CD4-positive, alpha-beta T cell treated with Interleukin-21 for 1 hour (primary cell): ENCODE data around the gene NTM.

Source experiments
- DNase-seq: peaks from one replicate; pipeline ENCODE4 v3.0.0-alpha.2; 2020

The NTM gene

DNA sequence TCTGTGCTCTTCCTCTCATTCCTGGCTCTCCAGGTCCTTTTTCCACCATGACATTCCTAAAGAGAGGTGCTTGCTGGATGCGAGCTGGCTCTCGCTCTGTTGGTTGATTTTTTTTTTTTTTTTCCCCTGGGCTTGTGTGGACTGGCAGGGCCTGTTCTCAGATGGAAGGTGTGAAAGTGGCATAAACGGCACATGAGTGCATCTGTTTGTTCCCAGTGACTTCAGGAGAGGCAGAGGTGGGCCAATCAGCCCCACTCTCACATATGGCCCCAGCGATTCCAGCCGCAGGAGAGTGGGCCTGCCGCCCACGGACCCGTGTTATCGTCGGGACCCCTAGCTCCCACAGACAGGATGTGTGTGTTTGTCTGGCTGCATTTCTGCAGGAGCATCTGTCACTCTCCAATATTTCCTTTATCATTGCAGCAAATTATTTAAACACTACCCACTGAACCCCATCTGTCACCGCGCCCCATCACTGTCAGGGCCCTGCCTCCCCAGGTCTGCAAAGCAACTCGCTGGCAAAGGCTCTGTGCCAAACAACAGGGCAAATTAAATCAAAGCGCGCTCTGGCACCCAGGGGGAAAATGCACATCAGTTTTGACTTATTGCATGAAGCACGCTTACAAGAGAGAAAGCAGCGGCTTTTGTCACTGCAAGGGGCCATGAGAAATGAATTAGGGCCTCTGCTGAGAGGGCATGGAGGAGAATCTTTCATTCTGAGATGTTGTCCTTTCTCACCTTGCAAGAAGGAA lies 886.3 kb downstream of the NTM start:
- DNase-seq = no peak

DNA sequence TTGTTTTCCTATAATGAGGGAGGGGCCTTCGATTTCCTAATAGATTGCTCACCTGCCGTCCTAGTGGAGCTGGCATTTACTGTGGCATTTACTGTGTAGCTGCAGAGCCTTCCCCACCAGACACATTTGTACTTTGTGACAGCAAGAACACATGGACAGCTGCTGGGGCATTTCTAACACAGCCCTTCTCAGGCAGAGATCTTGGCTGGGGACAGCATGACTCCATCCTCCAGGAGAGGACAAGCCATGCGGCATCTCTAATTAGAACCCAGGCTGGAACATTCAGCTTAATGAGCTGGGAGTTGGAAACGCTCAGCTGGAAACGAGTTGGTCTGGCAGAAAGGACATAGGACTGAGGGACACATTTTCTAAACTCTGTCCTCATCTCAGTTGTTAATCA lies 887.5 kb downstream of the NTM start:
- no peak for DNase-seq

DNA sequence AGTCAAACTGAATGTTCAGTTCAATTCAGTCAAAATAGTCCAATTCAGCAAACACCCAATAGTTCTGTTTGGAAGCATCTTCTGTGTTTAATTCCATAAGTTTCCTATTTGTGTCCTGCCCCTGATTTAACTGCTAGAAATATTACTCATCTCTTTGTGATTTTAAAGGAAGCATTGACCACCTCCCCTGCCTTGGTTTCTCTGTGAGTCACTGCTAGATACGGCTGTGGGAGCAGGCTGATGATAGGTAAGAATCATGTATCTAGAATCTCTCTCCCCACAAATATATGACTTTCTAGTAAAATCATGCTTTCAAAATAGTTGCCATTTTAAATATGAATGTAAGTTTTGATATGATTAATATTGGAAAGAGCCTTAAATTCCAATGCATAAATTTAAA lies 888.5 kb downstream of the NTM start:
- no peak for DNase-seq

DNA sequence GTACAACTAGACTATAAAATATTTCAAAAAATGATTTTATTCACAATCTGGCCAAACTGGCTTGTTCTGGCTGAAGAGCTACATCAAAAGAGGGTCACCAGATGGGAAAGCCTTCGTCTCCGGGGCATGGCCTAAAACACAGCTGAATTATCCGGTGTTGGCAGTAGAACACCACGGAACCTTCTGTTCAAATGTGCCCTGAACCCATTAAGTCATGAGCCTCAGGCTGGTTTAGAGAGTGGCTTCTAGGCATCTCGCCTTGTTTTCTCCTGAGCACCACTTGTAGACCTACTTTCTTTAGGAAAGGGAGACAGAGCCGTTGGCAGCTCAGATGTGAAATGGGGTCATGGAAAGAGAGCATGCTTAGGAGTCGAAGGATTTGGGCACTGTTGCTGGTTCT lies 890.2 kb downstream of the NTM start:
- no peak for DNase-seq

DNA sequence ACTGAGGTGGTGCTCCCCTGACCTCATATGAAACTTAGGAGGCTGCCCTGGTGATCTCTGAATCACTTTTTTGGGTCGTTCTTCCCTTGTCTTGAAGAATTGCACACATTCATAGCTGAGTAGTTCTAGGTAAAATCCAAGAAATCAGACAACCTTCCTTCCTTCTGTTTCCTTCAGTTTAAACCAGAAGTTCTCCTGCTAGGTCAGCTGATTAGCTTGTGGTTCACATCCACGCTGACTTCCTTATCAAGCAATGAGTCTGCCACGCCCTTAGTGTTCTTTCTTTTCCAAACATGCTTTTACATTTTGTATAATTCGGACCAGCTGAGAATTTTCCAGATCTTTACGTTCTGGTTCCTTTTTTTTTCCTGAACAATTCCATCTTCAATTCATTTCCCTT lies 892.8 kb downstream of the NTM start:
- no peak for DNase-seq

DNA sequence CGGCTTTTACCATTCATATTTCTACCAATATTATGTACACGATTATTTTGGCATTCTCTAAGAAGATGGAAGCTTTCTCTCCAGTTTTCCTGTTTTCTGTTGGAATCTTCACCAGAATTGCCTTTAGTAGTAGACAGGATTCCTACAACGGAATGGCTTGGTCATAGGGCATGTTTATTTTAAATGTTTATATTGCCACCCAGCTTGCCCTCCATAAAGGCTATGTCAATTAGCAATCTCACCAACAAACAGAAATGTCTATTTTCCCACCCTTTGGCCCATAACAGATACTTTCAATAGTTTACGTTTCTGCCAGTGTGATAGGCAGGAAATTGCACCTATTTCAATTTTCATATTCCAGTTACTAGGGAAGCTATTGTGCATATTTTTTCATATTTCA lies 893.5 kb downstream of the NTM start:
- no peak for DNase-seq

DNA sequence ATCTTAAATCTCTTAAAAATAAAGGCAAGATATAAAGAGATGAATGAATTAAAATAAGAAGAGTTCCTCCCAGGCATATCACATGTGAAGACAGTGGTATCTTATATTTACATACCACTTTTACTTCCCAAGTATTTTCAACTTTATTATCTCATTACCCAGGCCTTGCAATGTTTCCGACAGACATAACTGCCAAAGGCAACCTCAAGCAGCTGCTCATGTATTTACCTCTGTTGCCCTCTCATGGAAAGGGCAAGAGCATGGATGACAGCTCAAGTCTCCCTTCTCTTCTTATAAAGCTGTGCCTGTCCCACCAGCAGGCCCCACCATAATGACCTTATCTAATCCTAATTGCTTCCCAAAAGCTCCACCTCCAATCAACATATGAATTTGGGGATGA lies 894.2 kb downstream of the NTM start:
- DNase-seq = no peak

DNA sequence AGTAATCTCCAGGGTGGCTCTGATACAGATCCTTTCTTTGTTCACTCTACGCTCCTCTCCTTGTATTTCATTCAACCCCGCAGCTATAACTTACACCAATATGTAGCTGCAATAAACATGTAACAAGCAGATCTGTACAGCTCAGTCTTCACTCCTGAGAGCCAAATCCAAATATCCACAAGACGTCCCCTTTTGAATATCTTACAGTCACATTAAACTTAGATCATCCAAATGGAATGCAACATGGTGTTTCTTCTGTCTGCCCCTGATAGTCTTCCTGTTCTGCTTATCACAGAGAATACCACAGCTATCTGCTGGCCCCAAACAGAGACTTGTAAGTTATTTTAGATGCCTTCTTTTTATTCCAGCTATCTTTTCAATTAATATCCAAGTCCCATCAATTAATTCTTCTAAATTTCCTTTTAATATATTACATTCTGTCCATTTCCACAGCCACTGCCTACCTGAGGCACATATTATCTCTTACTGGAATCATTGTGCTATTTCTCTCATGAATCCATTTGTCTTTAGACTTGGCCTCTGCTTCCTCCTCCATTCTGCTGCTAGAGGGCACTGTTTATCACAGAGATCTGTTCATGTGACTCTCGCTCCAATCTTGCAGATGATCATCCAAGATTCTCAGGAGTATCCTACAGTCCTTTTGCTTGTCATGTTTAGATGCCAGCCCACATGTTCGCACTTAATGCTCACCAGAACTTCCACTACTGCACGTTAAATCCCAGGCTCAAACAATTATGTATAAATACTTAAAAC lies 908.6 kb downstream of the NTM start:
- peak; percentile 9 for DNase-seq

DNA sequence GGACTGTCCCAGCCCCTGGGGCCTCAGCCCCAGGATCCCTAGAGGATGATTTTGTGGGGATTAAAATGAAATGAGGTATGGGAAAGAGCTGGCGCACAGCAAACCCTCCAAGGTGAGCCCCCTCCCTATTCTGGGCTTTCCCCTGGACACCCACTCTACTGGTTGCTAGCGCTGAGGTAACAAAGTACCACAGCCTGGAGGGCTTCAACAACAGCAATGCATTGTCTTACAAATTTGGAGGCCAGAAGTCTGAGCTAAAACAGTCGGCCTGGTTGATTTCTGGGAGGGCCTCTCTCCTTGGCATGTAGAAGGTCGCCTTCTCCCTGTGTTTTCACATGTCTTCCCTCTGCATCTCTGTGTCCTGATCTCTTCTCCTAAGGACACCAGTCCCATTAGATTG lies 913.6 kb downstream of the NTM start:
- no peak for DNase-seq

DNA sequence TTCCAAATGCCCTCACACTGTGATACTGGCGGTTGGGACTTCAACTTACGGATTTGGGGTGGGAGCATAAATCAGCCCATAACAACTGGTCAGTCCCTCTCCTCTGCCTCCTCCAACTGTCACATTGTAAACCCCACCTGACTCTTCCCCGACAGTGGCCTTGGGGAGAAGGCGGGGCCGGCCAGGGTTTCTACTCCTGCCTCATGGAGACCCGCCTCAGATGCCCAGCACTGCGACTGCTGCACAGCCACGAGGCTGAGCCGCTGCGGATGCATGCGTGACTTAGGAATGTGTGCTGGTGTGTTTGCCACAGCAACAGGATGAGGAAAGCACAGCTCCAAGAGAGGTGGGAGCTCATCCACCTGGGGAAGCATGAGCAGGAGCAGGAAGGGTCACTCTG lies 914.2 kb downstream of the NTM start:
- DNase-seq = no peak

DNA sequence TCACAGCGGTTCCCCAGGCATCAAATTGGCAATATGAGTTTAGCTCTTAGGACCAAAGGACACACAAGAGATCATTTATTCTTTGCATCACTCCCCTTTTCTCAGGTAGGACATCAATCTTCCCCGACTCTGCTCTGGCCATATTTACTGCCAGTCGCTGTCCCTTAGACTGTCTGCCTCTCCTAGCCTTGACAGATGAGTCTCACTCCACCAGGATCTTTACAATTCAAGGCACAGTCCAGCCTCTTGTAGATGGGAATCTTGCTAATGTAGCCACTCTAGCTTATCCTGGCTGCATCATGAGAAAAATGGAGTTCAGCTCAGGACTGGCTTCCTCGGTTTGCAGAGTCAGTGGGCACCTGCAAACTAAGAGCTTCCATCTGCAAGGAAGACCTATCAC lies 915.2 kb downstream of the NTM start:
- DNase-seq = no peak

DNA sequence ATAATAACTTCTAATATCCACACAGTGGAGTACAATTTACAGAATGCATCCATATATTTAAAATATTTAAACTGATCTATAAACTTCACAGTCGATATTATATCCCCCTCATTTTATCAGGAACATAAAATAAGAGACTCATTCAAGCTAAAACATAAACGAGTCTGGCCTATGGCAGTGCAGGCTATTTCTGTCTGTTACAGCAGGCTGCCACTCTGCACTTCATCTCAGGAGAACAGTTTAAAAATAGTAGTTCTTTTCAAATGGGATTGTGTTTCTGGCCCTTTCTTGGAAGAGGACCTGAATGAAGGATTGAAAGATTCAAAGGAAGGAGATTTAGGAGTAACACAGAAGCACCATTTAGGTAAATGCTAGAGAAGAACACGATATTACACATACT lies 915.7 kb downstream of the NTM start:
- DNase-seq = no peak

DNA sequence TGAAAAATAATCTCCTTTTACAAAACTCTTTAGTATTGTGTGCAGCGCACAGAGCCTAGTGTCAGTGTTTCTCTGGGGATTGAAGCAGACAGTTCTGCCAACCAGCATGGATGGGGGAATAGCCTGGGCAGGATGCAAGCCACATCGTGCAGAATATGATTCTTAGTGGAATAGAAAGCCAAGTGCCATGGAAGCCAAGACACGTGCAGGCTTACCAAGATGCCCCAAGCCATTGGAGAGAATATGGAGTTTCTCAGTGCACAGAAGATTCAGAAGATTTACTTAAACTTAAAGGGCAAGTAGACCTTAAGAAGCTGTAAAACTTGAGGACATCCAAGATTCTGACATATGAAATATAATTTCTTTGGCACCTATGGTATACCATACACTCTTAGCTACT lies 917.6 kb downstream of the NTM start:
- DNase-seq = no peak

DNA sequence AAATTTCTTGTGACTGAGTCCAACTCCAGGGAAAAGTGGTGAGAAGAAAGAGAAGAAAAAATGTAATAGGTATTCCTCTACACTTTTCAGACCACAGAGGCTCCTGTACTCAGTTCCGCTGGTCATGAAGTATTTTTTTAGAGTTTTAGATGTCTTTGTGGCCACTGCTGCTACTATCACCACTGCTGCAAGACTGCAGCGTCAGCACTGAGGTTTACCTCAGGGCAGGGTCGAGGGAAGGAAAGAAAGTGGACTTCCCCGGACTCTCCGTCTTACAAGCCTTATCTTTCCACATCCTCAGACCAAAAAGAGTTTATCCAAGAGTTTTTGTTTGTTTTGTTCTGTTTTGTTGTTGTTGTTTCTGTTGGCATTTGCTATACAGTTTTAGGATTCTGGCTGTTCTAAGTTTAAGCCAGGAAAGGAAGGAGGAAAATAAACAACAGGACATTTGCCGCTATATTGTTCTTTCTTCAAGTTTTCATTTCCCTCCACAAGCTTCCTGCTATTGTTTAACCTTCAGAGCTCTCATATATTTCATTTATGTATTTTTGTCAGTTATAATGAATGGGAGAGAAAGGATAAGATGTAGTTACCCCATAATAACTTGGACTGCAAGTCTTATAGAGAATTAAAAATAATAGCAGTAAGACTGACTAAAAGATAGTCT lies 919.3 kb downstream of the NTM start:
- DNase-seq = no peak

DNA sequence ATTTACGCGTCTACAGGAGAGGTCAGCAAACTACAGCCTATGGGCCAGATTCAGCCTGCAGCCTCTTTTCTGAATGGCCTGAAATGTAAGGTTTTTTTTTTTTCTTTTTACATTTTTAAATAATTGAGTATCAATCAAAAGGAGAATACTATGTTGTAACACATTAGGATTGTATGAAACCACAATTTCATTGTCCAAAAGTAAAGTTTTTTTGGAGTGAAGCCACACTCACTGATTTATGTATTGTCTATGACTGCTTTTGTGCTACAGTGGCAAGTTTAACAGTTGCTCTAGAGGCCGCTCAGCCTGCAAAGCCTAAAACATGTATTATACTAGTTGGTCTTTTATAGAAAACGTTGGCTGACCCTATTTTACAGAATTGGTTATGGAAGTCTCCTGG lies 923.2 kb downstream of the NTM start:
- no peak for DNase-seq

DNA sequence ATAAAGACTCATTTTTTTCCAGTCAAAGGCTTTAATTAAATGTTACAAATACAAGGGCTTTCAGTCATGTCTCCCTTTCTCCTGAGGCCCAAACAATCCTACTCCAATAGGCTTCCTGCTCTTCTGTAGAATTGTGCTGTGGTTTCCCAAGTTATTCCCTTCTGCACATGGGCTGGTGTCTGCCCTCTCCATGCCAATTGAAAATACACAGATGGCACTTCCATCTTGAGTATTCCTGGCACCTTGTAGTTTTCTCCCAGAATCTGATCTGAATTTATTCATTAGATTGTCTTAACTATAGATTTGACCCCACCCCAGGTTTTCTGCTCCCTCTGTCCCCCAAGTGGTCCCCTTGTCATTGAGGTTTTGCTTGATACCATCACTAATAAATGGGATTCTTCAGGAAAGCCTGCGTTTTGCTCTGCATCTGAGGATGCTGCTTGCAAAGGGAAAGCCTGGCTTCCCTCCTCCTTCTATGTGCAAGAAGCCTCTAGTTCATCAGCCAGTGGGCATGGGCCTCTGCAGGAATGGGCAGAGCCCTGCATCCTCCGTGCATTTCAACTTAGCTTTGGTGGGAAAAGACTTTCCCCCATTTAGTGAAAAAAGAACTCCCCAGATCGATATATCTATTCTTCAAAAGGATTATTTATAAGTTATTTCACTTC lies 926.7 kb downstream of the NTM start:
- no peak for DNase-seq

DNA sequence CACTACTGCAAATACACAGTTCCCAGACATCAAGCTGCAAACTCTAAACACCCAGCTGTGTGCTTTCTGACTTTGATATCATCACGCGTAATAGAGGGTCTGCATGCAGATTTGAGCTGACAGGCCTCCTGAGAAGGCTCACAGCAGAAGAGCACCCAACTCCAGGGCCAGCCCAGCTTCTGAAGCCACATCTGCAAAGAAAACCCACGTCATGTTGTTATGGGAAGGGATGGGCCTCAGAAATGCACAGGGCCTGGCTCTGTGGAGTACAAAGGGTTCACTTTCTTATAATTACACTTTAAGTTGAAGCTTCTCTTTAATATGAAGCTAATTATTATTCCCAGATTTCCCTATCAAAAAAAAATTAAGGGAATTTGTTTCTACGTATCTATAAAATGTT lies 927.9 kb downstream of the NTM start:
- DNase-seq = no peak

DNA sequence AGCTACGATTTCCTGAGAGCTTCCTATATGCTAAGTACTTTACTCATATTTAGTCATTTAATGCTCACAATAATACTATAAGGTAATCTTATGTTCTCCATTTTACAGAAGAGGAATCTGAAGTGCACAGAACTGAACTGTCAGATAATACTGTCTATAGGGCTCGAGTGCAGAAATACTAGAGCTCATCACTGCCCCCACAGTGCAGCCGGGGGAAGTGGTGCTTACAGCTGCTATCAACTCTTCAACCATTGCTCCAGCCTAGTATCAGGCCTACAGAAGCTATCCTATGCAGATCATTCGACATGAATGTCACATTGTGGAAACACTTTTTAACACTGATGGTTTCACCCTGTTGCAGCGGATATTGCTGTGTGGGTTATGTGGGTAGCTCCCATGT lies 929.9 kb downstream of the NTM start:
- no peak for DNase-seq

DNA sequence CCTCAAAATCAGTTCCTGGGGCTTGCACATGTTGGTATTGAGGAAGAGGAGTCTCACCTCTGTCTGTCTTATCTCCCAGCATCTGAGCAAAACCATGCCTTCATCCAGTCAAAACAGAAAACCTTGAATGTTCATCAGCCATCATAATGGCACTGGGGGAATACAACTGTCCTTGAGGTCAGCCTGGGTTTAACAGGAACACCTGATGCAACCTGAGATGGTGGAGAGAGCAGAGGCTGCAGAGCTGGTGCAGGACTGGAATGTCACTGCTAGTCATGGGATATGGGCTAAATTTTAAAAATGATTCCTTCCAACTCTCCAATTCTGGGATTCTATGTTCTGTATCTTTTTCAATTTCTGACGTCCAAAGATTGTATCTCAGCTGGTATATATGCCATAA lies 931.0 kb downstream of the NTM start:
- no peak for DNase-seq

DNA sequence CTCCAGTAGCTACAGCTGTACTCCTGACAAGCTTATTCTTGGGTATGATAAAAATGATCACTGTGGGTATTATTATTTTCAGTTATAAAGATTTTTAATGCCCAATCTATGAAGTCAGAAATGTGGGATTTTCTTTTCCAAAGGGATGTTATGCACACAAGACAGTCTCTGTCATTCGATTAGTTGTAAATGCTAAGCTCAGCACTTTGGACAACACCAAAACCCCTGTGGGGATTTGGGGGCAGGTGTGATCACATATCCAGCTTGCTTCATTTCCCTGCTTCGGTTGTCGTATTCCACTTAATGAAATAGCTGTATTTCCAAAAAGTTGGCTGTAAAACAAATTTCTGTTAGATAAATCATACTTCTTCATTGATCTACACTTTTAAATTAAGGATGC lies 931.5 kb downstream of the NTM start:
- no peak for DNase-seq

DNA sequence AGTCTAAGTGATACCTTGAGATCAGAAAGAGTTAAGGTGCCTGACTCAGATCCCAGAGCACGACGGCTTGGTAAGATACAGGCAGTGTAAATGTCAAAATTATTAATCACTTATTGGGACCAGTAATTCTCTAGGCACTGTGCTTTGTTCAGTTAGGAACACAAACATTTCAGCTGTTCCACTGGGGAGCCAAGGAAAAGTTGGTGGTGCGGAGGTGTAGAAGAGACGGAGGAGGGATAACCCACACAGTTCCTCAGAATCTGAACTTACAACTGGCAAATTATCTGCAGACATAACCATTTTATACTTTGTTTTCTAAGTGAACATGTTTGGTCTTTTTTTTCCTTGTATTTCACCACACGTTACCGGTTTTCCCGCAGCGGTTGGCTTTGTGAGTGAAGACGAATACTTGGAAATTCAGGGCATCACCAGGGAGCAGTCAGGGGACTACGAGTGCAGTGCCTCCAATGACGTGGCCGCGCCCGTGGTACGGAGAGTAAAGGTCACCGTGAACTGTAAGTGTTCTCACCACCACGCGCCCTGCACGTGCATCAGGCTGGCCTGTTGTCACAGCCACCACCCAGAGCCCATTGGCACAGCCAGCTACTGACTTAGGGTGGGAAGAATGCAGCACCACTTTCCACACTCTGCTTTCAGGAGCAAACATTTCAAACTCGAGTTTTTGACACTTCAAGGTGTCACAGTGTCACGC lies 937.0 kb downstream of the NTM start:
- DNase-seq = no peak

DNA sequence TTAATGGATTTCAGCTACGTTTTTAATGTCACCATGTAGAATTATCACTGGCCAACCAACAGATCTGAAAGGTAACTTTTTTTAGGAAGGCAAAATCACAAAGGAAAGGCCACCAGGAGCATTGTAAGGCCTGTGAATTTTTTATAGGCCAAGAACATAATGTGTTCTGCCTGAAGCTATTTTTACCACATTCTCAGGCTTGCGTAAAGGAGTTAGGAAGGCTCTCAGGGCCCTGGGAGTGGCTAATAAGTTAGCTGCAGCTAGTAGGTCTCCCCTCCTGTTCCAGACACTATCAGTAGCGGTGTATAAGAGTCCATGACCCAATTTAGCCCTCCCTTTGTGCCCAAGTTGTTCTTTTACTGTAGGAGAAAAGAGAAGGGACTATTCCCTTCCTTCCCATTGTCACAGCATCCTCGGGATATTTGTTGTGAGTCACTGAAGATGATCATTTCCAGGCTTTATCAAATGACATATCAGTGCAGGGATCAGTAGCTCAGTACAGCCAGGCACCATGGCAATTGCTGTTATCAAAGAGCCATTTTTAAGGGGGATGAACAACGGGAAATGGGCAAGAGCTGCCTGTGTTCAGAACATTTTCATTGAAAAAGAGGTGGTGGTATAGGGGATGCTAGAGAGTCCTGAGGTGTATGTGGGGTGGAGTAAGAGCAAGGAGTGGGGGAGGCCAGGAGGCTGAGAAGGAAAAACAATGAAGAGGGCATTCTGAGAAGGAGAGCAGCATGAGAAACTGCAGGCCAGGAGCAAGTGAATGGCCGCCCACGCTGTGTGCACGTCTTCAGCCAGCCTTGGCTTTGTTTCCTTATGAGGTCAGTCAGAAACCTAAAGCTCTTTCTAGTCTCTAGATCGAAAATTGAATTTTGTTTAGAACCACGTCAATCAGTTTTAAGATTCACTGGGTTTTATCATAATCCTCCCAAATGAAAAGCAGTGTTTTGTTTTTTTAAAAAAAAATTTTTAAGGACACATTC lies 940.3 kb downstream of the NTM start:
- DNase-seq = no peak
